OCI-LY1 (cell line): ENCODE results near the gene OR2AT4.

Experiments
- H2AFZ ChIP-seq: fragments of 200-600 bp; sonication (generic), shearing (Covaris generic); 2 replicates; pipeline ENCODE4 v1.6.0; 2014; ENCODE audit warnings: antibody characterized with exemption, mild to moderate bottlenecking, low read length
- H3F3A ChIP-seq: fragments of 200-600 bp; sonication (generic), shearing (Covaris generic); 2 replicates; pipeline ENCODE4 v1.6.0; 2014; ENCODE audit warnings: mild to moderate bottlenecking, antibody characterized with exemption, low read length, moderate library complexity; ENCODE audit not compliant: insufficient read depth
- H3K27ac ChIP-seq: fragments of 200-600 bp; sonication (generic); 2 replicates; pipeline ENCODE4 v1.5.1; 2014; ENCODE audit warnings: low read length, mixed run types, mild to moderate bottlenecking, low read depth; ENCODE audit not compliant: poor library complexity, severe bottlenecking
- H3K27me3 ChIP-seq: fragments of 200-600 bp; sonication (generic); 2 replicates; pipeline ENCODE4 v1.6.0; 2014; ENCODE audit warnings: antibody characterized with exemption, mild to moderate bottlenecking, low read length, moderate library complexity; ENCODE audit not compliant: insufficient read depth
- H3K36me3 ChIP-seq: fragments of 200-600 bp; sonication (generic); 2 replicates; pipeline ENCODE4 v1.6.1; 2014; ENCODE audit warnings: mild to moderate bottlenecking, antibody characterized with exemption, low read length, moderate library complexity, mixed read lengths; ENCODE audit not compliant: insufficient read depth
- H3K4me1 ChIP-seq: fragments of 200-600 bp; sonication (generic); 2 replicates; pipeline ENCODE4 v1.5.1; 2014; ENCODE audit warnings: mild to moderate bottlenecking, low read length, moderate library complexity; ENCODE audit not compliant: insufficient read depth, severe bottlenecking
- H3K4me2 ChIP-seq: fragments of 200-600 bp; sonication (generic), shearing (Covaris generic); 2 replicates; pipeline ENCODE4 v1.6.1; 2014; ENCODE audit warnings: low read length
- H3K4me3 ChIP-seq: fragments of 200-600 bp; sonication (generic); 2 replicates; pipeline ENCODE4 v1.5.1; 2014; ENCODE audit warnings: low read length, low read depth, mild to moderate bottlenecking, mixed read lengths; ENCODE audit not compliant: poor library complexity, severe bottlenecking
- H3K79me2 ChIP-seq: fragments of 200-600 bp; shearing (Covaris generic); 2 replicates; pipeline ENCODE4 v1.6.1; 2016; ENCODE audit warnings: mixed run types, low read length, mixed read lengths; ENCODE audit not compliant: insufficient read depth
- H3K9ac ChIP-seq: fragments of 200-600 bp; sonication (generic), shearing (Covaris generic); 2 replicates; pipeline ENCODE4 v1.6.1; 2014; ENCODE audit warnings: mild to moderate bottlenecking, low read length, mixed read lengths
- H3K9me2 ChIP-seq: fragments of 200-600 bp; sonication (generic), shearing (Covaris generic); 2 replicates; pipeline ENCODE4 v1.6.1; 2014; ENCODE audit warnings: low read depth, mild to moderate bottlenecking, low read length, mixed read lengths
- H3K9me3 ChIP-seq: fragments of 200-600 bp; shearing (Covaris generic); 2 replicates; pipeline ENCODE4 v1.6.1; 2014; ENCODE audit warnings: low read length, mixed read lengths
- H4K20me1 ChIP-seq: fragments of 200-600 bp; sonication (generic), shearing (Covaris generic); 2 replicates; pipeline ENCODE4 v1.6.0; 2016; ENCODE audit warnings: mild to moderate bottlenecking, low read length; ENCODE audit not compliant: insufficient read depth
- EZH2 ChIP-seq: fragments of 200-600 bp; sonication (generic), shearing (Covaris generic); IDR thresholded peaks from 2 replicates; pipeline ENCODE4 v1.8.0; 2017; ENCODE audit warnings: borderline replicate concordance, mixed run types, mild to moderate bottlenecking, antibody characterized with exemption, low read length, moderate library complexity, mixed read lengths
- TF ChIP-seq, protein P1 (sequence below): fragments of 200-600 bp; sonication (generic), shearing (Covaris generic); IDR thresholded peaks from 2 replicates; pipeline ENCODE4 v1.5.1; 2017; ENCODE audit warnings: mild to moderate bottlenecking, antibody characterized with exemption, low read length, moderate library complexity, mixed read lengths

Gene OR2AT4

DNA sequence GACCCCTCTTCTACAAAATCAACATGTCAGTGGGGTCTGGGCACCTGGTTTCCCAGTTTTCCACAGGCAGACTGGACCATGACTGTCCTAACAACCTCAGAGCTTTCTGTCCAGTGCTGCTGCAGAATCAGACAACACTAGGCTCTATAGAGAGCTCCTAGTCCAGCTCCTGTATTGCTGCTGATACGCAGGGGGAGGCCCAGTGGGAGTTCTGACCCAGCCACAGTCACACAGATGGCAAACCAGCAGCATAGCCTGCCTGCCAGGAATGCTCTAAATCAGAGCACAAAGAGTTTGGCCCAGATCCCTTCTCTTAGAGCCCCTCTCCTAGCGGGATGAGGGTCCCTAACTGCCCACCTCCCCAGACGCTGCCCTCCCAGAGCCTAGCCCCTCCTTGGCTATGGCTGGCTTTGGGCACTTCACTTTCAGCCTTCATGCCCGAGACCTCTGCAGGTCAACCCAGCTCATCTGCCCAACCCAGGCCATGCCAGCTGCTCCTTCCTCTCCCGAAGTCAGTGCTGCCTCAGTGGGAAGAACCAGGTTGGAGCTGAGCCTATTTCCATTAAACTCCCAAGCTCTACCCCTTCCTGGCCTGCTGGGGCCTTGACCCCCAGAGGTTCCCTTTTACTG, 38.5 kb upstream of the OR2AT4 start:
- H3F3A ChIP-seq = no peaks in the 10 kb centered on the region
- TF ChIP-seq, protein P1, sequence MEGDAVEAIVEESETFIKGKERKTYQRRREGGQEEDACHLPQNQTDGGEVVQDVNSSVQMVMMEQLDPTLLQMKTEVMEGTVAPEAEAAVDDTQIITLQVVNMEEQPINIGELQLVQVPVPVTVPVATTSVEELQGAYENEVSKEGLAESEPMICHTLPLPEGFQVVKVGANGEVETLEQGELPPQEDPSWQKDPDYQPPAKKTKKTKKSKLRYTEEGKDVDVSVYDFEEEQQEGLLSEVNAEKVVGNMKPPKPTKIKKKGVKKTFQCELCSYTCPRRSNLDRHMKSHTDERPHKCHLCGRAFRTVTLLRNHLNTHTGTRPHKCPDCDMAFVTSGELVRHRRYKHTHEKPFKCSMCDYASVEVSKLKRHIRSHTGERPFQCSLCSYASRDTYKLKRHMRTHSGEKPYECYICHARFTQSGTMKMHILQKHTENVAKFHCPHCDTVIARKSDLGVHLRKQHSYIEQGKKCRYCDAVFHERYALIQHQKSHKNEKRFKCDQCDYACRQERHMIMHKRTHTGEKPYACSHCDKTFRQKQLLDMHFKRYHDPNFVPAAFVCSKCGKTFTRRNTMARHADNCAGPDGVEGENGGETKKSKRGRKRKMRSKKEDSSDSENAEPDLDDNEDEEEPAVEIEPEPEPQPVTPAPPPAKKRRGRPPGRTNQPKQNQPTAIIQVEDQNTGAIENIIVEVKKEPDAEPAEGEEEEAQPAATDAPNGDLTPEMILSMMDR = no peak
- TF ChIP-seq EZH2 = no peak
- H3K27me3 ChIP-seq = peaks cover 4% of the 10 kb centered on the region; the same call in 1 of the 2 replicates
- H3K27ac ChIP-seq = no peak overlapping the region
- H3K79me2 ChIP-seq = no peaks in the 10 kb centered on the region
- H4K20me1 ChIP-seq = no peaks in the 10 kb centered on the region
- no peaks in the 10 kb centered on the region for H3K36me3 ChIP-seq
- no peak overlapping the region for H3K9ac ChIP-seq
- no peak overlapping the region for H2AFZ ChIP-seq
- no peaks in the 10 kb centered on the region for H3K4me1 ChIP-seq
- no peak overlapping the region for H3K4me3 ChIP-seq
- H3K9me2 ChIP-seq = no peaks in the 10 kb centered on the region
- H3K4me2 ChIP-seq = no peak overlapping the region
- no peaks in the 10 kb centered on the region for H3K9me3 ChIP-seq

DNA sequence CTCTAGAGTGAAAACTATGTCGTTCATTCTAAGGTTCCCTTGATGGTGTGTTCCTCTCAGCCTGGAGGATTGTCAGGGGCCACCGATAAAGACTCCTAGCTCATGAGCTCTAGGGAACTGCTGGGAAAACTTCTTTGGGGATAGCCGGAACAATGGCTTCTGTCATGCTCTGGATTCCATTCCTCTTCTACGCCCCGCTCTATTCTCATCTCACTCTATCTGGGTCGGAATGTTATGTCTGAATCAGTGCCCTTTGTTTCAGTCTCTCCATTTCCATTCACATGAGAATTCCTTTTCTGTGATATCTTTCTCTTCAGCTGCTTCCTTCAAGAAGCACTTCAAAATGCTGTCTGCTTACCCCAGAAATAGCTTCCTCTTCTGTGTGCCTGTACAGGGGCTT, 37.3 kb upstream of the OR2AT4 start:
- TF ChIP-seq, protein P1 = no peak
- no peak for TF ChIP-seq EZH2
- Histone ChIP-seq H3K4me3 (no peak overlapping the region), H3K4me1 (no peaks in the 10 kb centered on the region), H3K9me3 (no peaks in the 10 kb centered on the region), H2AFZ (no peak overlapping the region), H3K27me3 (peaks cover 4% of the 10 kb centered on the region; the same call in 1 of the 2 replicates), H3K4me2 (no peak overlapping the region), H3K36me3 (no peaks in the 10 kb centered on the region), H3K9me2 (no peaks in the 10 kb centered on the region), H3K79me2 (no peaks in the 10 kb centered on the region), H4K20me1 (no peaks in the 10 kb centered on the region), H3F3A (no peaks in the 10 kb centered on the region), H3K27ac (no peak overlapping the region), H3K9ac (no peak overlapping the region)

DNA sequence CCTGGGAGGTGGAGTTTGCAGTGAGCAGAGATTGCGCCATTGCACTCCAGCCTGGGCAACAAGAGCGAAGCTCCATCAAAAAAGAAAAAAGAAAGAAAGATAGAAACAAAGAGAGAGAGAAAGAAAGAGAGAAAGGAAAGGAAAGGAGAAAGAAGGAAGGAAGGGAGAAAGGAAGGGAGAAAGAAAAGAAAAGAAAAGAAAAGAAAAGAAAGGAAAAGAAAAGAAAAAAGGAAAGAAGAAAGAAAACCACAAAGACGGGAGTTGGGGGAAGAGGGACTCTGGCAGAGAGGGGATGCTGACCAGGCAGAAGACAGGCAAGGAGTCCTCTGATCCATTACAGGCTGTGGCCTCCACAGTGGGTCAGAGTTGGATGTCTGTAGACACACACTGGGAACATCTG, 35.4 kb upstream of the OR2AT4 start:
- Histone ChIP-seq H3K79me2 (no peaks in the 10 kb centered on the region), H3K36me3 (no peaks in the 10 kb centered on the region), H3K9ac (no peak overlapping the region), H3F3A (no peaks in the 10 kb centered on the region), H3K4me1 (no peaks in the 10 kb centered on the region), H4K20me1 (no peaks in the 10 kb centered on the region), H3K9me3 (no peaks in the 10 kb centered on the region; the same call in 1 of the 2 replicates), H3K4me2 (no peak overlapping the region), H3K9me2 (no peaks in the 10 kb centered on the region), H2AFZ (no peak overlapping the region), H3K4me3 (no peak overlapping the region), H3K27ac (no peak overlapping the region), H3K27me3 (peaks cover 4% of the 10 kb centered on the region; the same call in 1 of the 2 replicates)
- no peak for TF ChIP-seq EZH2
- TF ChIP-seq, protein P1 = no peak
